ENCODE measurements around the gene USP35. TPM values are rescaled to one million over a fixed set of nuclear protein-coding genes. Genes with fewer than 3 reads are reported as not detected.

USP35 gene
- total RNA-seq, 1 experiment from 2014 or later: 6.0 TPM

DNA sequence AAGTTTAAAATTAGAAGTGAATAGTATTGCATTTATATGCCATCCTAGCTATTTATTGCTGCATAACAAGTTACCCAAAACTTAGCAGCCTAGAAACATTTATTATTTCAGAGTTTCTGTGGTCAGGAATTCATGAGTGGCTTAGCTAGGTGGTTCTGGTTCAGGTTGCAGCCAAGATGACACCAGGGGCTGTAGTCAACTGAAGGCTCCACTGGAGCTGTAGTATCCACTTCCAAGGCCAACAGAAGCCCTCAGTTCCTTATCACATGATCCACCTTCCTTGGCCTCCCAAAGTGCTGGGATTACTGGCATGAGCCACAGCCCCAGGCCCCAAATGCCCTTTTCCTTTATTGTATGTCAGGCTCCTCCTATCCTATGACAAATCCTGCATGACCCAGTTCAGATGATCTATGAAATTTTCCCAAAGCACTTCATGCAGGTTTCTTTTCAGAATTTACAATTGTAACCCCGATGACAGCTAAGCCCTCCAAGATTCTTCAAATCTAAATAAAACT is 43.2 kb upstream of the USP35 start:
- intact Hi-C loops (cut with micrococcal nuclease): no loop called here
- ChIA-PET RAD21 (ENCODE audit: low non-redundant PET in 1 of 2, low total read pairs in 2 of 2, uncharacterized antibody in 2 of 2, unreplicated experiment in 2 of 2) (no interaction called here), CTCF (no interaction called here), POLR2A (no interaction called here)
- no peak overlapping the region for H3K27ac ChIP-seq (ENCODE audit: low read depth, low read length)
- ATAC-seq: no peak
- no peak overlapping the region for H3K4me2 ChIP-seq (ENCODE audit: low read length)
- no TSS peak for BruUV-seq (replicated peaks)
- H3K36me3 ChIP-seq (ENCODE audit: control insufficient read depth in 1 of 2, insufficient read depth in 2 of 2, low read length in 2 of 2): no peaks in the 10 kb centered on the region
- no peak overlapping the region for H3K4me3 ChIP-seq (replicated peaks in 1 of 2; ENCODE audit: low read depth in 1 of 2, low read length in 2 of 2)
- no peak for DNase-seq (ENCODE audit: low read depth, low spot score)
- no peaks in the 10 kb centered on the region for H3K9me3 ChIP-seq (ENCODE audit: control insufficient read depth in 1 of 2, insufficient read depth in 1 of 2, low read depth in 1 of 2, low read length in 2 of 2)
- no peaks in the 10 kb centered on the region for H3K27me3 ChIP-seq (ENCODE audit: insufficient read depth, low read length)
- H3K4me1 ChIP-seq (ENCODE audit: control insufficient read depth in 1 of 2, insufficient read depth in 2 of 2, low read length in 2 of 2): peaks cover 0 to under 1% of the 10 kb centered on the region in 2 experiments; a peak in 1 of 4 replicates
- no peaks in the 10 kb centered on the region for H3K9me2 ChIP-seq (ENCODE audit: insufficient read depth)
- no peak for TF ChIP-seq JUND (IDR thresholded peaks at IDR 0.05)
- TF ChIP-seq TCF7L2 (IDR thresholded peaks at IDR 0.05; ENCODE audit: borderline replicate concordance, extremely low read depth, insufficient read depth, insufficient read length): no peak
- TF ChIP-seq YY1 (IDR thresholded peaks at IDR 0.05; ENCODE audit: extremely low read depth, insufficient replicate concordance, low read depth, low read length): no peak
- TF ChIP-seq SRF (IDR thresholded peaks at IDR 0.05; ENCODE audit: low read depth): no peak
- TF ChIP-seq, protein P1, sequence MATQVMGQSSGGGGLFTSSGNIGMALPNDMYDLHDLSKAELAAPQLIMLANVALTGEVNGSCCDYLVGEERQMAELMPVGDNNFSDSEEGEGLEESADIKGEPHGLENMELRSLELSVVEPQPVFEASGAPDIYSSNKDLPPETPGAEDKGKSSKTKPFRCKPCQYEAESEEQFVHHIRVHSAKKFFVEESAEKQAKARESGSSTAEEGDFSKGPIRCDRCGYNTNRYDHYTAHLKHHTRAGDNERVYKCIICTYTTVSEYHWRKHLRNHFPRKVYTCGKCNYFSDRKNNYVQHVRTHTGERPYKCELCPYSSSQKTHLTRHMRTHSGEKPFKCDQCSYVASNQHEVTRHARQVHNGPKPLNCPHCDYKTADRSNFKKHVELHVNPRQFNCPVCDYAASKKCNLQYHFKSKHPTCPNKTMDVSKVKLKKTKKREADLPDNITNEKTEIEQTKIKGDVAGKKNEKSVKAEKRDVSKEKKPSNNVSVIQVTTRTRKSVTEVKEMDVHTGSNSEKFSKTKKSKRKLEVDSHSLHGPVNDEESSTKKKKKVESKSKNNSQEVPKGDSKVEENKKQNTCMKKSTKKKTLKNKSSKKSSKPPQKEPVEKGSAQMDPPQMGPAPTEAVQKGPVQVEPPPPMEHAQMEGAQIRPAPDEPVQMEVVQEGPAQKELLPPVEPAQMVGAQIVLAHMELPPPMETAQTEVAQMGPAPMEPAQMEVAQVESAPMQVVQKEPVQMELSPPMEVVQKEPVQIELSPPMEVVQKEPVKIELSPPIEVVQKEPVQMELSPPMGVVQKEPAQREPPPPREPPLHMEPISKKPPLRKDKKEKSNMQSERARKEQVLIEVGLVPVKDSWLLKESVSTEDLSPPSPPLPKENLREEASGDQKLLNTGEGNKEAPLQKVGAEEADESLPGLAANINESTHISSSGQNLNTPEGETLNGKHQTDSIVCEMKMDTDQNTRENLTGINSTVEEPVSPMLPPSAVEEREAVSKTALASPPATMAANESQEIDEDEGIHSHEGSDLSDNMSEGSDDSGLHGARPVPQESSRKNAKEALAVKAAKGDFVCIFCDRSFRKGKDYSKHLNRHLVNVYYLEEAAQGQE (IDR thresholded peaks at IDR 0.05; ENCODE audit: low read depth): no peak
- no peak for TF ChIP-seq RAD21 (IDR thresholded peaks at IDR 0.05; ENCODE audit: low read depth)
- no peak for TF ChIP-seq ZNF274 (IDR thresholded peaks at IDR 0.05; ENCODE audit: low read depth, low read length)
- TF ChIP-seq SP1 (IDR thresholded peaks at IDR 0.05; ENCODE audit: low read depth): no peak
- no peak for TF ChIP-seq EZH2 (IDR thresholded peaks at IDR 0.05)
- TF ChIP-seq ATF3 (IDR thresholded peaks at IDR 0.05): no peak
- TF ChIP-seq, protein P2, sequence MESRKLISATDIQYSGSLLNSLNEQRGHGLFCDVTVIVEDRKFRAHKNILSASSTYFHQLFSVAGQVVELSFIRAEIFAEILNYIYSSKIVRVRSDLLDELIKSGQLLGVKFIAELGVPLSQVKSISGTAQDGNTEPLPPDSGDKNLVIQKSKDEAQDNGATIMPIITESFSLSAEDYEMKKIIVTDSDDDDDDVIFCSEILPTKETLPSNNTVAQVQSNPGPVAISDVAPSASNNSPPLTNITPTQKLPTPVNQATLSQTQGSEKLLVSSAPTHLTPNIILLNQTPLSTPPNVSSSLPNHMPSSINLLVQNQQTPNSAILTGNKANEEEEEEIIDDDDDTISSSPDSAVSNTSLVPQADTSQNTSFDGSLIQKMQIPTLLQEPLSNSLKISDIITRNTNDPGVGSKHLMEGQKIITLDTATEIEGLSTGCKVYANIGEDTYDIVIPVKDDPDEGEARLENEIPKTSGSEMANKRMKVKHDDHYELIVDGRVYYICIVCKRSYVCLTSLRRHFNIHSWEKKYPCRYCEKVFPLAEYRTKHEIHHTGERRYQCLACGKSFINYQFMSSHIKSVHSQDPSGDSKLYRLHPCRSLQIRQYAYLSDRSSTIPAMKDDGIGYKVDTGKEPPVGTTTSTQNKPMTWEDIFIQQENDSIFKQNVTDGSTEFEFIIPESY (IDR thresholded peaks at IDR 0.05; ENCODE audit: extremely low read depth, insufficient replicate concordance, low read length): no peak
- no peak for TF ChIP-seq CEBPB (IDR thresholded peaks at IDR 0.05; ENCODE audit: low read depth)
- TF ChIP-seq SIN3A (IDR thresholded peaks at IDR 0.05; ENCODE audit: low read depth): no peak
- no peak for TF ChIP-seq CBX3 (IDR thresholded peaks at IDR 0.05; ENCODE audit: low read depth)
- TF ChIP-seq ZFX (IDR thresholded peaks at IDR 0.05): no peak
- TF ChIP-seq FOSL1 (IDR thresholded peaks at IDR 0.05; ENCODE audit: low read depth): no peak
- no peak for TF ChIP-seq POLR2A (IDR thresholded peaks at IDR 0.05; ENCODE audit: borderline replicate concordance, extremely low read depth, insufficient read depth, insufficient read length)
- TF ChIP-seq ELF1 (IDR thresholded peaks at IDR 0.05; ENCODE audit: borderline replicate concordance, low read depth): no peak
- no peak for TF ChIP-seq POLR2AphosphoS5 (IDR thresholded peaks at IDR 0.05; ENCODE audit: low read depth, low read length)
- no peak for TF ChIP-seq EZH2phosphoT487 (IDR thresholded peaks at IDR 0.05; ENCODE audit: borderline replicate concordance)
- H2AFZ ChIP-seq (ENCODE audit: low read depth, low read length, poor library complexity, severe bottlenecking): no peak overlapping the region
- no peaks in the 10 kb centered on the region for H4K20me1 ChIP-seq (ENCODE audit: insufficient read depth)
- H3K9ac ChIP-seq (ENCODE audit: low read length): no peak overlapping the region
- no peaks in the 10 kb centered on the region for H3K79me2 ChIP-seq (ENCODE audit: insufficient read depth, low read length)
